Amniotic stem cell (primary cell): ENCODE results near the gene CYP27B1.
A peak's percentile ranks its signal among the peaks of the same experiment; 100 is the strongest.
"Not testable (repeated sequence)": the region's sequence is repeated elsewhere in the genome, so short reads cannot be mapped to it uniquely, and the experiment has no call there.

Source experiments
- DNase-seq: peaks from one replicate; lab custom pipeline; 2025; lab: John Stamatoyannopoulos, UW

Gene CYP27B1

DNA sequence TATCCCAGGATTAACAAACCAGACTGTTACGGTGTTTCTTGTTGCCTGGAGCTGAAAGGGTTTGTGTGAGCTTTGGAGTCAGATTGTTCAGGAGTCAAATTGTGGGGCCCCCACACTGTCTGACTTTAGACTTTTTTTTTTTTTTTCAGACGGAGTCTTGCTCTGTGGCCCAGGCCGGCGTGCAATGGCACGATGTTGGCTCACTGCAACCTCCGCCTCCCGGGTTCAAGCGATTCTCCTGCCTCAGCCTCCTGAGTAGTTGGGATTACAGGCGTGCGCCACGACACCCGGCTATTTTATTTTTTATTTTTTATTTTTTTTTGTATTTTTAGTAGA, 16.6 kb upstream of the CYP27B1 start:
- DNase-seq: no peak

DNA sequence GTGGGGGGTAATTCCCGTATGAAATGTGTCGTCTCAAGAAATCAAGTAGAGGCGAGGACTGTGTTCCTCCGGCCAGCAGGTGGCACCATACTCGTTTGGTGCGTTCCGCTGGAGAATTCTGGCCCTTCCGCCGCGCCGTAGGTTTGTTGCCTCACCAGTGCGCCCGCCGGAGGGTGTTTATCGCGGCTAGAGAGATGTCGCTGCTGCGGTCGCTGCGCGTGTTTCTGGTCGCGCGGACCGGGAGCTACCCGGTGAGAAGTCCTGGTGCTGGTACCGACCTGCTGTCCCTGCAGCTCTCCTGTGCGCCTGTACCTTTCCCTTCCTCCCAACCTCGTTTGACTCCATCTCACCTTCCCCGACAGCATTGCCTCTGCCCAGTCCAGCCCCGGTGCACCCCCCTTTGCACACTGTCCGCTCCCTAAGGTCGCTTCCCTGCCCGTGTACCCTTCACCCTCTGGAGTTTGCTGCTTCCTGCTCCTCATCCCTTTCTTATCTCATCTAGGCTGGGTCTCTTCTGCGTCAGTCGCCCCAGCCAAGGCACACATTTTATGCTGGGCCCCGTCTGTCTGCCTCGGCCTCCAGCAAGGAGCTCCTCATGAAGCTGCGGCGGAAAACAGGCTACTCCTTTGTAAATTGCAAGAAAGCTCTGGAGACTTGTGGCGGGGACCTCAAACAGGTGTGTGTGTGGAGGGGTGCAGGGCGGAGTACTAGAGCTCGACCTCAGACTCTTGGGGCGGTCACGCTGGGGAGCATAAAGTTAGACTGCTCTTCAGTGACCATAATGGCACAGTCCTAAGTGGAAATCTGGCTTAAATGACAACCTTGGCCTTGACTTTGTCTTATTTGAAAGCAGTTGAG, 16.0 kb upstream of the CYP27B1 start, which contains the start of gene TSFM:
TSS of gene TSFM (plus strand) at position 180 of the 858 bp plus-strand sequence. CDS start at position 195, 15 bp downstream.
- peak; percentile 95 for DNase-seq

DNA sequence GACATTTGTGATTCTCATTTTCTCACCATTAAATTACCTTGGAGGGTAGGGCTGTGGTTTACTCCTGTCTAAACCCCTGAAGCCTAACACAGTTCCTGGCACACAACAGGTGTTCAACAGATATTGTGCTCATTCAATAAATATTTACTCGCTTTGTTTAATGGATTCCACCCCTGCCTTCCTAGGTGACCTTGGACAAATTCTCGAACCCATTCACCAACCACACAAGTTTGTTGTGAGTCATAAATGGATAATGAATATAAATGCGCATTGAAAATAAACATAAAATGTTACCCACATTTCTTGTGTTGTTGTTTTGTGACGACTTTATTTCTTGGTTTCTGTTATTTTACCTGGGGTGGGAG, 15.3 kb upstream of the CYP27B1 start:
- DNase-seq: no peak

DNA sequence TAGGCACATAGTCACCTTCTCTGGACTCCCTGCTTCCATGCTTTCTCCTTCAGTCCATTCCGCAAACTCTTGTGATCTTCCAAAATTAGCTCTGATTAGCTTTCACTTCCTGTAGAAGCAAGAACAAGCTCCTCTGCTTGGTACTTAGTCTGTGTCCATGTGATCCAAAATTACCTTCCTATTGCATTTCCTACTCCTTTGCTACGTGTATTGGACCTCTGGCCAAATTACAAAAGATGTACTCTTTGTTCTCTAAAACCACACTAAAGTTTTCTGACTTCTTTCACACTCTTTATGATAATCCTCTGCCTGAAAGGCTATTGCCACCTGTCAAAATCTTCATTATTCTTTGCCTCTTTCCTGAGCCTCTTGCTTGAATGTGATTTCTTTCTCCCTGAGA, 14.9 kb upstream of the CYP27B1 start:
- DNase-seq: no peak

DNA sequence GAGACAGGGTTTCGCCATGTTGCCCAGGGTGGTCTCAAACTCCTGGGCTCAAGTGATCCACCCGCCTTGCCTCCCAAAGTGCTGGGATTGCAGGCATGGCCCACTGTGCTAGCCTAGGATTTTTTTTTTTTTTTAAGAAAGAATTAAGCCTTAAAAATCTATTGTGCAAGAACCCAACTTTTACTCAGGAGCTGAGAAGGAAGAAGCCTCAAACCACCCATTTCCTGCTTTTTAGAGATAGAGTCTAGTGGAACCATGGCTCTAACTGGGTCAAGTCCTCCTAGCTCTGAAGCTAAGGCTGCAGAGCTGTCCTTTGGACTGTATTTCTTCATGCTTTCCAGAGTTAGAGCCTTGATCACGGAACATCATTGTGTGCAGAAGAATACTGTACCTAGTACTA, 14.4 kb upstream of the CYP27B1 start:
- no peak for DNase-seq

DNA sequence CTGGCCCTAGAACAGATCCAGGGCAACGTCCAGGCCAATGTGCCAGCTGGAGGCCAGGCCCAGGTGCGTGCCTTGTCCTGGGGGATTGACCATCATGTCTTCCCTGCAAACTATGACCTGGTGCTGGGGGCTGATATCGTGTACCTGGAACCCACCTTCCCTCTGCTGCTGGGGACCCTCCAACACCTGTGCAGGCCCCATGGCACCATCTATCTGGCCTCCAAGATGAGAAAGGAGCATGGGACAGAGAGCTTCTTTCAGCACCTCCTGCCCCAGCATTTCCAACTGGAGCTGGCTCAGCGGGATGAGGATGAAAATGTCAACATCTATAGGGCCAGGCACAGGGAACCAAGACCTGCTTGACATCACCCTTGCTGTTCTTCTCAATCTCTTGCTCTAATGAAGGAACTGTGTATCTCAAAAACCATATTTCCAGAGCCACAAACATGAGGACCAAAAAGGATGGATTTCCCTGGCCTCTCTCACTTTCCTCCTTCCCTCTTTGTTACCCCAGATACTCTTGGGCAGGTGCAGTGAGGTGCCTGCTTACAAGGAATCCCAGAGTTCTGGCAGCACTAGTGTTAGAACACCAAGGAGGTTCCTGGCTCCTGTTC, 13.5 kb upstream of the CYP27B1 start:
- DNase-seq: no peak

DNA sequence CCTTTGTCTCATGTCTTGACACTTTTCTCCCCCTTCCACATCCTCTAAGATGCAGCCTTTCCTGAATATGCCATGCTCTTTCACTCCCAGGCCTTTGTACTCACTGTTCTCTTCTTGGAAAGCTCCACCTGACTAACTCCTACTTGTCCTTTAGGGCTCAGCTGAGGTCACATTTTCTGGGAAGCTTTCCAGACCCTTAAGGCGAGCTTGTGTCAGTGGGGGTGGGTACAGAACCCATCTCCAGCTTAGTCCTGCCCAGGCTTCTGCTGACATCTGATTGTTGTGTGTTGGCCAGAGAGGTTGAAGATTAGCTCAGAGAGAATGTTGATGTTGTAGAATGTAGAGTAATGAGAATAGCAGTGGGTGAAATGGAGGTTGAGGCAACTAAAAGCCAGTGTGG, 12.9 kb upstream of the CYP27B1 start:
- DNase-seq: no peak

DNA sequence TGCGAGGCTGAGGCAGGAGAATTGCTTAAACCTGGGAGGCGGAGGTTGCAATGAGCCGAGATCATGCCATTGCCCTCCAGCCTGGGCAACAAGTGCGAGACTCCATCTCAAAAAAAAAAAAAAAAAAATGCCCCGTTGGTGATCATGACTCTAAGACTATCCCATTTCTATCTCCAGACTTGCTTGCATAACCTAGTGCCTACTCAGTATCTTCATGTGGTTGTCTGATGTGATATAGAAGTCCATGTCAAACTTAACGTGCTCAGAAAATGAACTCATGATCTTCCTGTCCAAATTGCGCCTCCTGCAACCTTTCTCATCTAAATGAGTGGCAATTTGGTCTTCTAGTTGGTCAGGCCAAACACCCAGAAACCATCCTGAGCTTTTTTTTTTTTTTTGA, 11.0 kb upstream of the CYP27B1 start:
- no peak for DNase-seq

DNA sequence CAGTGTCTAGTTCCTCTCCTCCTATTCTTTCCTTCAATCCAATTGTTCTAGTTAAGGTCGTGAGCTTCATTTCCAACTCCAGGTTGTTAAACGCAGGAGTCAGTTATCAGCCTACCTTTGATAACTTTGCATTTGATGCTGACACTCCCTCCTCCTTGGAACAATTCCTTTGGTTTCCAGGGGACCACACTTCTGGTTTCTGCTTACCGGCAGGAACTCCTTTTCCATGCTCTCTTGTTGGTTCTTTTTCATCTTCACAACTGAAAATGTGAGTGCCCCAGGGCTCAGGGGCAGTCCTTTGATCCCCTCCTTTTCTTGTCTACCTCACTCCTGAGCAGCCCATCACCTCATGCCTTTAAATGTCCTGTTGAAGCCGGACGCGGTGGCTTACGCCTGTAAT, 10.5 kb upstream of the CYP27B1 start:
- no peak for DNase-seq

DNA sequence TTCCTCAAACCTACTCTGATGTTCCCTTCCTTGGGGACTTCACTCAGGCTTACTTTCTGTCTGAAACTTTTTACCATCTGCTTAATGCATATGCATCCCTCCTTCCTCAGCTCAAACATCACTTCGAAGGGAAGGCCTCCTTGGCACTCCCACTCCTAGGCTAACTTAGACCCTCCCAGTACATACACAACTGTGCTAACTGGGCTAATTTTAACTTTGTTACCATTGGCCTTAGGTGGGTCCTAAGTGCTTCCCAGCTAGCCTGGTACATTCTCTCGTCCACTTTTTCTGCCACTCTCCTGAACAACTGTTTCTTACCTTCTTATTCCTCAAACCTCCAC, 9.3 kb upstream of the CYP27B1 start:
- no peak for DNase-seq

DNA sequence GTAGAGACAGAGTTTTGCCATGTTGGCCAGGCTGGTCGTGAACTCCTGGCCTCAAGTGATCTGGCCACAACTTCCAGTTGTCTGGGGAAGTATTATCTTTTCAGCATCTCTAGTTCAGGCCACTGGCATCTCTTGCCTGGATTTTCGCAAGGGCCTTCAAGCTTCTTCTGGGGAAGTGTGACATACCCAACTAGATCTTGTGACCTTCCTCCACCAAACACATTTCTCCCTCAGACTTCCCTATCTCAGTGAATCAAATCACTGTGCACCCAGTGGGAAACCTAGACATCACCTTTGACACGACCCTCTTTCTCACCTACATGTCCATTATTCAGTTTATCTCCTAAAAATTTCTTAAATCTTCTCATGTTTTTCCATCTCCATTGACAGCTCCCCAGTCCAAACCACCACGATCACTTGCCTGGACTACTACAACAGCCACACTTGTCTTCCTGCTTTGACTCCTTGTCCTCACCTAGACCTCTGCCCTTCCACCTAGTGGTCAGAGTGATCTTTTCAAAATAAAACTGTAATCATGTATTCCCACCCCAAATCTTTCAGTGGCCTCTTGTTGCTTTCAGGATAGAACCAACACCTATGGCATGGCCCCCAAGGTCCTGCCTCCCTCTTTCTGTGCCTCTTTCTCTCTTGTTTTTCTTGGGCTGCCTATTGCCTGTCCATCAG, 8.8 kb upstream of the CYP27B1 start:
- DNase-seq: no peak

DNA sequence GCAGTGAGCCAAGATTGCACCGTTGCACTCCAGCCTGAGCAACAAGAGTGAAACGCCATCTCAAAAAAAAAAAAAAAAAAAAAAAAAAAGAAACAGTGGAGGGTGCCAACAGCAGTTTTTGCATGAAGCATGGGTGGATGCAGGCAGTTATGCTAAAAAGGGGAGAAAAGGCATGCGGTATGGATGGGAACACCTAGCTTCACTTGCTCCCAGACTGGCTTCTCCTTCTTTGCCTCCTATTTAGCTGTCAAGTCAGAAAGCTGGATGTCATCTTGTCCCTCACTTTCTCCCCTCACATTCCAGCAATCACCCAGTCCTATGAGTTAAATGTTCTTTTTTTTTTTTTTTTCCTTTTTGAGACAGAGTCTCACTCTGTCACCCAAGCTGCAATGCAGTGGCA, 8.2 kb upstream of the CYP27B1 start:
- DNase-seq: no peak

DNA sequence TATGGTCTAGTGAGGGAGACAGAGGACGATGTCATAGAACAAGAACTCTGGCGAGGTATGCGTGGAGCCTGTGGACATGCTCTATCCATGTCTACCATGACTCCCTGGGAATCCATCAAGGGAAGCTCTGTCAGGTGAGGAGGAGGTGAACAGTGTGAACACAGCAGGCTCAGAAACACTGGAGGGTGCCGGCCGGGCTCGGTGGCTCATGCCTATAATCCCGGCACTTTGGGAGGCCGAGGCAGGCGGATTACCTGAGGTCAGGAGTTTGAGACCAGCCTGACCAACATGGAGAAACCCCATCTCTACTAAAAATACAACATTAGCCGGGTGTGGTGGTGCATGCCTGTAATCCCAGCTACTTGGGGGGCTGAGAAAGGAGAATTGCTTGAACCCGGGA, 7.8 kb upstream of the CYP27B1 start:
- DNase-seq: not testable (repeated sequence)

DNA sequence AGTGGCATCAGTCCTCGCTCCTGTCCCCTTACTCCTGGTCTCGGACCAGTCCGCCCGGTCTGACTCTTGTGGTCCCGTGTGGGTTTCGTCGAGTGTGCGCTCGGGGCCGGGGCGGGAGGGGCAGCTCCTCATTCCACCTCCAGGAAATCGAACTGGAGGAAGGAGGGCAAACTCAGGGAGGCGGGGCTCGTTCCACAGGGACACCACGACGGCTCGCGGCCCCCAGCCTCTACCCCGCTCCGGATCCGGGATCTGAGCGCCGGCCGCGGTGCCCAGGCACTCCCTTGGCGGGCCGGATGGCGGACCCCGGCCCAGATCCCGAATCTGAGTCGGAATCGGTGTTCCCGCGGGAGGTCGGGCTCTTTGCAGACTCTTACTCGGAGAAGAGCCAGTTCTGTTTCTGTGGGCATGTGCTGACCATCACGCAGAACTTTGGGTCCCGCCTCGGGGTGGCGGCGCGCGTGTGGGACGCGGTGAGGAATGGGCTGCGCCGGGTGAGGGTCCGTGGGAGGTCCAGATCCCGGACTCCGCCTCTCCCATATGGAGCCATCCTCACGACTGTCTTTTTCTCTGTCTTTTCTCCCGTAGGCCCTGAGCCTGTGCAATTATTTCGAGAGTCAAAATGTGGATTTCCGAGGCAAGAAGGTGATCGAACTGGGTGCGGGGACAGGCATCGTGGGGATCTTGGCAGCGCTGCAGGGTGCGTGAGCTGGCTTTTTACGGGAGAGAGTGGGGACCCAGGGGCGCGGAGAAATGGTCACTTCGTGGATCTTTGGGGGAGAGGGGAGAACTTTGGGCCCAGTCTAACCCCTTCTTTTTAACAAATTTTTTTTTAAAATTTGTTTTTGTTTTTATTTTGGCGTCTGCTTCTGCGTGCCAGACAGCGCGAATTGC, 5.8 kb upstream of the CYP27B1 start, which contains the start of gene EEF1AKMT3:
TSS of gene EEF1AKMT3 (plus strand) at position 186 of the 894 bp plus-strand sequence. CDS start at position 297, 111 bp downstream.
- DNase-seq: peak; percentile 31

DNA sequence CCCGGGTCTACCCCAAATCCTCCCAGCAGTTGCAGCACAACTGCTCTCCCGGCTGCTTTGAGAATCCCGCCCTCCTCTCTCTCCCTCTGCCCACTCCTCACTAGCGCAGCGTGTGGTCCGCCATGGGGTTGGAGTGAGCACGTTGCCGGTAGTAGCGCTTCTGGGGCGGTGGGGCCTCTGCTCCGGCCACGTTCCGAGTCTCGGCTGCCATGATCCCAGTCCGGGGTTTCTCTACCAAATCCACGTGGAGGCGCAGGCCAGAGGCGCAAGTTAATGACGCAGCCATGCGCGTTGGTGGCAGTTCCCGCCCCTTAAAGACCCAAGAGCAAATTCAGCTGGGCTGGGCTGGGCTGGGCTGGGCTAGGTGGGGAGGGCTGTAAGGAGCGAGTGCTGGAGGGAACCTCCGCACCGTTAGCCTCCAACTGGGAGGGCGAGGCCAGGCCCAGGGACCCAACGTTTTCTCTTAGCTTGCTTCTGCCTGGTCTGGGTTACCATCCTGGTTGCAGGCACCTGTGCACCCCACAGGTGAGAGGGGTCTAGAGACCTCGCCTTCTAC, 5.1 kb upstream of the CYP27B1 start, which contains the start of gene METTL1:
TSS of gene METTL1 (minus strand) at position 233 of the 556 bp plus-strand sequence. CDS start at position 211, 22 bp downstream.
- DNase-seq: peak; percentile 94

DNA sequence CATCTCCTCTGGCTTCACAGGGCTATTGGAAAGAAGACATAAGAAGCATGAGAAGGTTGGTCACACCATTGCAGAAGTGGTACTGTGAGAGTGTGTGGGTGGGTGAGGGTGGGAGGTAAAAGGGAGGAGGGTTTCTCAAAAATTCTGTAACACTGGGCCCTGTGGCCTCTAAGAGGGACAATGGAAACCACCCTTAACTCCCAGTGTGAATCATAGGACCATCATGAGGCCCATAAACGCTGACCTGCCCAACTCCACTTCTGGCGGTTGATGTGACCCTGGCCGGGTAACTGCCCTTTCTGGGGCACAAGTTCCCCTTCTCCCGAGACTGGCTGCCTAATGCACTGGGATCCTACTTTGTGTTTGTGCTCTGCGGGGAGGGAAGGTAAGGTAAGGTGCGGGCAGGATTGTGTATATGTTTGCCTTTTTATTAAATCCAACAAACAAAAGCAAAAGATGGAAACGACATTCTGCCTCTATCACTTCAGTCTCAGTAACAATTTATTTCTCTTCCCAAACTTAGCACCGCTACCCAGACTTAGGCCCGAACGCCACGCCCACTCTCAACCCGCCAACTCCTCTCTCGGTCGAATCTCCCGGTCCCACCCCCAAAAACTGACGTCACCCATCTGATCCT, 4.5 kb upstream of the CYP27B1 start:
- peak; percentile 75 for DNase-seq

DNA sequence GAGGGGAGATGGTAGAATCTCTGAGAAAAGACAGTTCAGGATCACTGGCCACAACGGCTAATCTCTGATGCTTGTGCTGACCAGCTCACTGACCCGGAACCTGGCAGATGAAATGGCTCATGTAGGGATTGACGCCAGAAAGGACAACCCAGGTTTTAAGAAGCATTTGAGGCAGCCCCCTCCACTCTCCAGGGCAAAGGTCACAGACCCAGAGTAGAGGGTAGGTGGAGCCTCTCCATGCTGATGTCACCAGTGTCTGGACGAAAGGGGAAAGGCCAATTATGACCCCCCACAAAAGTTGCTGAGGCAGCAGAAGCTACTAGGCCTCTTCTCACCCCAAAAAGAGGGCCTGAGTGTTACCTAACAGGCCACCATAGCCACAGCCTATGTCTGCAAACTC, 3.9 kb upstream of the CYP27B1 start:
- no peak for DNase-seq

DNA sequence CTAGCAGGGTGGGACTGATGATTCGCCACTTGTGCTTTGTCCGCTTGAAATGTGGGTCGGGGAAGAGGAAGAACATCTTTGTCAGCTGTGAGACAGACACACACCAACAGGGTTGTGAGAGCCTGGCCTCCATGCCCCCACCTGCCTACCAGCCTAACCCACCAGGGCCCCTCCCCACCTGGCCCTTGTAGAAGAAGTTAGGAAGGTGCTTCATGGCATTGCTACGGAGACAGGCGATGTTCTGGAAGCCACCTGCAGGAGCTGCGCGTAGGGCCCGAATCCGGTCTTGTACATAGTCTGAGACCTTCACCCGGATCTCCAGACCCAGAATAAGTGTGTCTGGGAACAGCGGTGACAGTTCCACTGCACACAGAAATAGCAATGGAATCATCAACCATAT, 2.7 kb upstream of the CYP27B1 start:
- DNase-seq: no peak

DNA sequence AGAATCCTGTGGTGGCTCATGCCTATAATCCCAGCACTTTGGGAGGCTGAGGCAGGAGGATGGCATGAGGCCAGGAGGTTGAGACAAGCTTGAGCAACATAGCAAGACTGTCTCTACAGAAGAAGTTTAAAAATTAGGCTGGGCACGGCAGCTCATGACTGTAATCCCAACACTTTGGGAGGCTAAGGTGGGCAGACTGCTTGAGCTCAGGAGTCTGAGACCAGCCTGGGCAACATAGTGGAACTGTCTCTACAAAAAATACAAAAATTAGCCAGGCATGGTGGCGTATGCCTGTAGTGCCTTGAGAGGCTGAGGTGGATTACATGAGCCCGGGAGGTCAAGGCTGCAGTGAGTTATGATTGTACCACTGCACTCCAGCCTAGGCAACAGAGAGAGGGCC, 998 bp upstream of the CYP27B1 start:
- no peak for DNase-seq

DNA sequence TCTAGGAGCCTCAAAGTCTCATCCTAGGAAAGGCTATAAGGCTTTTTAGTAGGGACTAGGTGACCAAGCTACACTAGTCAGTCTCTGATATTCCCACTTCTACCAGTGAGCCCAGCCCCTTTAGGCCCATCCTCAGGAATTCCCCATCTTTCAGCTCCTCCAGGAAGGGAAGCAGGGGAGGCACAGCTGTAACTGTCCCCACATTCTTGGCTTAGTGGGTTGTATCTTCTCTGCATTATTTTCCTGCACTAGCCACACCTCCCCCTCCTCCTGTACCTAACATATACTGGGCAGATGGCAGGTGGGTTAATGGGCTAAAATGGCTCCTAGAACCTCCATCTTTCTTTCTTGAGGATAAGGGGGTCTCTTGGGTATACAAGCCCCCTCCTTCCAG, 424 bp upstream of the CYP27B1 start:
- DNase-seq: no peak
